Superior temporal gyrus (tissue), 1 donor: ENCODE results near the gene APBA2.

ENCODE experiments used
- DNase-seq: peaks from one replicate; pipeline ENCODE4 v3.0.0-alpha.2; 2016; ENCODE audit errors: extremely low spot score

The APBA2 gene

GRCh38 chr15:29086001-29086400, 200.2 kb downstream of the APBA2 start:
- DNase-seq, result no peak

DNA sequence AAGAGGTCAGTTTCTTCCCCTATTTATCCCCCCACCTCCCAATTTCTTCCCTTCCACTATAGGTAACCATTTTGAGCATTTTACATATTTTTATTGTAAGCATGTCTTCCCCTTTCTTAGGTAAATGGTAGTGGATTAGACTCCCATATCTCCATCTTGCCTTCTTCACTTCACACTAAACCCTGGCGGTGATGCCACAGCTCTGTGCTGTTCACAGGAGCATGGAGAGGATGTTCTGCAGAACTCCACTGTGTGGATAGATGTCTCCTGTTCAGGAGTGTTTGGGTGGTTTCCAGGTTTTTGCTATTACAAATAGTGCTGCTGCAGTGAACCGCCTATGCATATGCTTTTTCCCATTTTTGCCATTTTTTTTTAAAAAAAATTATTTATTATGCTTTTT, 201.1 kb downstream of the APBA2 start:
- no peak for DNase-seq

GRCh38 chr15:29087521-29088285, 201.9 kb downstream of the APBA2 start:
- no peak for DNase-seq

DNA sequence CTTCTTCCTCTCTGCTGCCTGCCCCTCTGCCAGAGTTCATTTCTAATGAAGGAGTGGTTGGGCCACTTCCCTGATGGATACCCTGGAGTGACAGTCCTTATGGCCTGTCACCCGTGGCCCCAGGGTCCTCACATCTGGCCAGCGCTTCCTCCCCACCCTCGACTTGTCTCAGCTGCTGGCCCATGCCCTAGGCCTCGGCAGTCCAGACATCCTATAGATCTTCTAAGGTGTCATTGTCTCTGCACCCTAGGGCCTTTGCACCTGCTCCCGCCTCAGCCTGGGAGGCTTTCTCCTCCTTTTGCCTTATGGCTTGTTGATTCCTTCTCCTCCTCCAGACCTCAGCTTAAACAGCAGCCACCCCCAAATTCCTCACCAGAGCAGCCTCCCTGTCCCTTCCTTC, 202.9 kb downstream of the APBA2 start:
- DNase-seq, result no peak

DNA sequence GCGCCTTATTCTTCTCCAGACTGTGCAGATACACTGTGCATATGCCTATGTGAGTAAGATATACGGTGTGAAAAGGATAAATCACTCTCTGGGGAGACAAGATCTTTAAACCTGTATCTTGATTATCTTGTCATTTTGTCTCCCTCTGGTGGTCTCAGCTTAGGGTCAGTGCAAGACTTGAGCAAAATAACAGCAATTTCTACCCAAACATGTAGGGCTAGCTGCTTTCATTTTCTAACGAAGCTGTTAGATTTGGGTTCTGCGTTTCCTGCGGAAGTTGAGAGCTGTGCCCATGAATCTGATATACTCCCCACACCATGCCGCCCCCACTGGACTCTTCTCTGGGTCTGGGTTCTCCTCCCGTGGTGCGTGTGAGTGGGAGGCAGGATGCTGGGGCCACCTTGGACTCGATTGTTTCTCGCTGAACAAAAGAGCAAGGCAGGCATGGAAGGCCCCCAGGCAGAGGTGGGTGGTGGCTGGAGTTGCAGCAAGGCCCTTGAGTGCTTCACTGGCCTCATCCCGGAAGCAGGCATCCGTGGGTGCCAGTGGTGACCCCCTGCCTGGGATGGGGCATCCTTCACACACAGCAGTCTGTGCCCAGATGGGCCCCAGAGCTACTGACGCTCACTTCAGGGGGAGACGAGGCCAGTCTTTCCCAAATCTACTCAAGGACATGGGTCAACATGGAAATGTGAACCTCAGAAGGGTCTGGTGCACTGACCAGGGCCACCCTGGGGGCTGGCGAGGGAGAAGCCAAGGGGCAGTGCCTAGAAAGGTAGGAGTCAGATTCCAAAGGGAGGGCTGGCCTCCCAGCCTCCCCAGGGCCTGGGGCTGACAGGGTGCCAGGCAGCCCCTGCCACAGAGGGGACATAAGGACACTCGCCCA, 204.2 kb downstream of the APBA2 start:
- peak; percentile 87 for DNase-seq

GRCh38 chr15:29090617-29091466, 205.1 kb downstream of the APBA2 start:
- peak; percentile 75 for DNase-seq

- no peak for DNase-seq
Observed at GRCh38 chr15:29091666-29092065, 205.9 kb downstream of the APBA2 start.

GRCh38 chr15:29092376-29093064, 206.7 kb downstream of the APBA2 start:
- DNase-seq, result no peak

DNA sequence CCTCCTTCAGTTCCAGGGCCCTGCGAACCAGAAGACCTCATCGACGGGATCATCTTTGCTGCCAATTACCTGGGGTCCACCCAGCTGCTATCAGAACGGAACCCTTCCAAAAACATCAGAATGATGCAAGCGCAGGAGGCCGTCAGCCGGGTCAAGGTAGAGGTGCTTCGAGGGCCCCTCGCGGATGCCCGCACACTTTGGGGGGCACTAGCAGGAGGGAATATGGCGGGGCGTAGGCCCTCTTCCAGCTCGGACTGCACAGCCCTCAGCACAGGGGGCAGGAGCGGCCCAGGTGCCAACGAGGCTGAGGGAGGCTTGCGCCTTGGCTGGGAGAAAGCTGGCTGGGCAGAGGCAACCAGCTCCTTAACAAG, 207.3 kb downstream of the APBA2 start:
- DNase-seq, result no peak

DNA sequence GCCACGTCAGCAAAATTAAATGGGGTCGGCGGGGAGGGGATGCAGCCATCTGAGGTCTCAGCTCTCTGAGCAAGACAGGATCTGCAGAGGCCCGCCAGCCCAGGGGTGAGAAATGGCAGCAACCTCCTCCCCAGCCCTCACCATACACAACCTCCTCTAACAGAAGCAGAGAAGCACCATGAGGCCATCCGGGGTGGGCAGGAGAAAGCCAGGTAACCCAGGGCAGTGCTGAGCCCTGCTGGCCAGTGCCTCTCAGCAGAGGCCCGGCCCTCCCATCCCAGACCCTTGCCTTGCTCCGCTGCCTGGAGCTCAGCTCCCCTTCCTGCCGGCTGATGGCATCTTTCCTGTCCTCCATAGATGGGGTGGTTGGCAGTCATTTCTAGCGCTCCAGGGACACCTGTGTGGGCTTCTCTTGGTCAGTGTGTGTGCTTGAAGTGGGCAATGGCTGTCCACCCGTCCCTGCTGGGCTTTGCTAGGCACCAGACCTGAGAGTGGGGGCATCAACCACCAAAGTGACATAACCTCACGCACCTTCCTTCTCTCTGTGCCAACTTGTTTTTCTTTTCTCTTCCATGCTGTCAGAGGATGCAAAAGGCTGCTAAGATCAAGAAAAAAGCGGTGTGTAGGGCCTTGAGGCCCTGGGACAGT, 208.0 kb downstream of the APBA2 start:
- DNase-seq, result no peak

DNA sequence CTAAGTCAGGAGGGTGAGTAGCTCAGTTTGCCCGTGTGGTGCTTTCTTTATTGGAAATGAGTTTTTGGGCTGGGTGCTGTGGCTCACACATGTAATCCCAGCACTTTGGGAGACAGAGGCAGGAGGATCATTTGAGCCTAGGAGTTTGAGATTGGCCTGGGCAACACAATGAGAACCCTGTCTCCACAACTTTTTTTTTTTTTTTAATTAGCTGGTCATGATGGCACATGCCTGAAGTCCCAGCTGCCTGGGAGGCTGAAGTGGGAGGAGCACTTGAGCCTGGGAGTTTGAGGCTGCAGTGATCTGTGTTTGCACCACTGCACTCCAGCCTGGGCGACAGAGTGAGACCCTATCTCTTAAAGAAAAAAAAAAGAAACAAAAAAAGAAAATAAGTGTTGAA, 208.9 kb downstream of the APBA2 start:
- DNase-seq, result no peak

DNA sequence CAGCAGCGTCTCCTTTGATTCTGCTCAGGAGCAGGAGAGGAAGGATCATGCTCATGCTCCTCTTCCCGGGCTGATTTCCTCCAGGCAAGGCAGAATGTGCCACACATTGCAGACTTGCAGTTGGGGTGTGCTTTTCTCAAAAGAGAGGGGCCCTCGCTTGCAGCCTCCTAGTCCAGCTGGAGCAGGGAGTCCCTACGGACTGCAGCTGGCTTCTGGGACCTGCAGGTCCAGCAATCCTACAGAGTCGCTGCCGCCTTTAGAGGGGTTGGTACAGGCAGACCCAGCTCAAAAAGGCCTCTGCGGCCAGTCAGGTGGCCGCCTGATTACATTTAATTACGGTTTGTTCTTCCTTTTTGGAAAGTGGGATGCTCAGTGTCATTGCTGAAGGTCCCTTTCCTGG, 210.0 kb downstream of the APBA2 start:
- no peak for DNase-seq

- DNase-seq, result no peak
Observed at GRCh38 chr15:29097168-29097567, 211.4 kb downstream of the APBA2 start.

GRCh38 chr15:29097971-29098370, 212.2 kb downstream of the APBA2 start:
- peak; percentile 54 for DNase-seq

- DNase-seq, result no peak
Observed at GRCh38 chr15:29098652-29099051, 212.9 kb downstream of the APBA2 start.

- no peak for DNase-seq
Observed at GRCh38 chr15:29099131-29099880, 213.5 kb downstream of the APBA2 start.

GRCh38 chr15:29100486-29101000, 214.8 kb downstream of the APBA2 start:
- DNase-seq, result no peak

DNA sequence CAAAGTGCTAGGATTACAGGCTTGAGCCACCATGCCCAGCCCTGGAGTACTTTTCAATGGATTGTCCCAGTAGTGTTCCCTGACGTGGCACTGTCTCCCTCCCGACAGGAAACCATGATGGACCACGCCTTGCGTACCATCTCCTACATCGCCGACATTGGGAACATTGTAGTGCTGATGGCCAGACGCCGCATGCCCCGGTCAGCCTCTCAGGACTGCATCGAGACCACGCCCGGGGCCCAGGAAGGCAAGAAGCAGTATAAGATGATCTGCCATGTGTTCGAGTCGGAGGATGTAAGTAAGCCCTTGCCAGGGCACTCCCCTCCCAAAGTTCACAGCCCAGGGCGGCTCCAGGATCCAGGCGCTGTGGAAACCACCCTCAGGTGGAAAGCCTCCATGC, 215.7 kb downstream of the APBA2 start:
- no peak for DNase-seq

DNA sequence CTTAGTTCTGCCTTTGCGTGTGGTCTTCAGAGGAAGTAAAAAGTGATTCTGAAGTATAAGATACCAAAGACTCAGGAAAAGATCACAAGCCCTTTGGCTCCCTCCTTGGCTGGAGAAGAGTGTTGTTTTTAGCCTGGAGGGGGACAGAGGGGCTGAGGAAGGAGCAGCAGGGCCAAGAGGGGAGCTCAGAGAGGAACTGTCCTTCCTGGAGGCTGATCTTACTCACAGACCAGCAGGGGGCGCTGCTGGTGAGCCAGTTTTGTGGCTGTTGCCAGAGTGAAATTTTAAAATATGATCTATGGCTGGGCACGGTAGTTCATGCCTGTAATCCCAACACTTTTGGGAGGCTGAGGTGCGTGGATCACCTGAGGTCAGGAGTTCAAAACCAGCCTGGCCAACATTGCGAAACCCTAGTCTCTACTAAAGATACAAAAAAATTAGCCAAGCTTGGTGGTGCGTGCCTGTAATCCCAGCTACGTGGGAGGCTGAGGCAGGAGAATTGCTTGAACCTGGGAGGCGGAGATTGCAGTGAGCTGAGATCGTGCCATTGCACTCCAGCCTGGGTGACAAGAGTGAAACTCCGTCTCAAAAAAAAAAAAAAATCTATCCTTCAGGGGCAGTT, 216.5 kb downstream of the APBA2 start:
- peak; percentile 75 for DNase-seq
